ENCODE data around the gene IRF2BPL.

Gene IRF2BPL

GRCh38 chr14:77009014-77009413, 19.5 kb downstream of the IRF2BPL start:
- DNase-seq, result no peak

GRCh38 chr14:77008541-77008940, 20.0 kb downstream of the IRF2BPL start:
- no peak for DNase-seq

DNA sequence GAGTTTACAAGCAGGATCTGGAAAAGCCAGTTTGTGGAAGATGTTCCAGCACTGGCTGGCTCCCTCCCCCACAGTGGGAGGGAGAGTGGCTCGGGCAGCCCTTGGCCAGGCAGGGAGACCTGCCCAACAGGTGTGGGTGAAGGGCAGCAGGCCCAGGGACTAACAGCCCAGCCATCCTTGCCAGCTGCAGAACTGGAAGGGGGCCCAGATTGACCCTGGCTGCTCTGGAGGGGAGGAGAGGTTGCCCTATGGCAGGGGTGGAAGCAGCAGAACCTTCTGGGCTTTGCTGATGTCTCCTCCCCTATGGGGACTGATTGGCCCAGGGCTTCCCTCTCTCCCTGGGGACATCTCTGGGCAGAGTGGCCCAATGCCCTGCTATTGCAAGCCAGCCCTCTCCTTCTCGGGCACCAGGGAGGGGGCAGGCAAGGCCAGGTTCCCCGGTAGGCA, 20.5 kb downstream of the IRF2BPL start:
- no peak for DNase-seq

DNA sequence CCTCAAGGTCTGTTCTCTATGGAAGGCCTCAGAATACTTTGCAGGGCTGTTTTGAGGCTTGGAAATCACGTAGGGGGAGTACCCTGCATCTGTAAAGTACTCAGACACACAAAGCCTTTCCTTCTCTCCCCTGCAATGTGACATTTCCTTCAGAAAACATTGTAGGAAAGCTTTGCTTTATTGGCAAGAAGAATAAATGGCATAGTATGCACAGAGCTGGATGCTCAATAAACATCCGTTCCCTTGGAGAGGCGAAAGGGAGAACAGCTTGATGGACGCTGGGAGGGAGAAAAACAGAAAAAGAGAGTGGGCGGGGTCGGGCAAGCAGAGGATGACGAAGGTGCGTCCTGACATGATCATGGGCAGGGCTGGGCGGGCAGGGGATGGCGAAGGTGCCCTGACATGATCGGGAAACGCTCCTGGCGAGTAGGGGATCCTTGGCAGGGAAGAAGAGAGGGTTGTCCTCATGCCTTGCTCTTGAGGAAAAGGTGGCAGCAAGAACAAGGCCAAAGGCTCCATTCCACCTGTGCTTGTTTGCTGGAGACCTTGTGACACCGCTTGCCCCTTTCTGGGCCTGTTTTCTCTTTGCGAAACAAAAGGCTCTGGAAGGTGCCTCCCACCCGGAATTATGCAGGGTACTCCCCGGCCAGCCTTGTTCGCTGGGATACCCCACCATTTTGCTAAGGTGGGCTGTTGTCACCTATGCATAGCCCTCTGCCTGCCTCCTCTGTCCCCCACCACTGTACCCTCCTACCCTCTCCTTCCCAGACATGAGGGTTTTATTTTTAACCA, 21.1 kb downstream of the IRF2BPL start:
- DNase-seq, result no peak

DNA sequence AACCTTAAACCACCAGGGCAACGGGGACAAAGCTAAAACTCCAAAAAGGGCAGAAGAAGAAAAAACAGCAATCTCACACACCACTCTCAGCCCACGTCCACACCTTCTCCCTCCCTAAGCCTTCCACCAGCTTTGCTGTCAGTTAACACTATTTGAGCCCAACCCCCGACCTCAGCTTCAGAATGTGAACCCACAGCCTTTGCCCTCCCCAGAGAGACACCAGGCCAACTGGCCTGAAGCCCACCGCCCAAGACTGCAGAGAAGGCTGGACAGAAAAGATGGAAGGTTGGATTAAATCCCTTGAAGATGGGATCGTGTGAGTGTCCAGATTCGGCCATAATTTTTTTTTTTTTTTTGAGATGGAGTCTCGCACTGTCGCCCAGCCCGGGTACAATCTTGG, 22.4 kb downstream of the IRF2BPL start:
- no peak for DNase-seq

- no peak for DNase-seq
Observed at GRCh38 chr14:77005559-77005958, 22.9 kb downstream of the IRF2BPL start.

GRCh38 chr14:77004711-77005460, 23.6 kb downstream of the IRF2BPL start:
- no peak for DNase-seq

DNA sequence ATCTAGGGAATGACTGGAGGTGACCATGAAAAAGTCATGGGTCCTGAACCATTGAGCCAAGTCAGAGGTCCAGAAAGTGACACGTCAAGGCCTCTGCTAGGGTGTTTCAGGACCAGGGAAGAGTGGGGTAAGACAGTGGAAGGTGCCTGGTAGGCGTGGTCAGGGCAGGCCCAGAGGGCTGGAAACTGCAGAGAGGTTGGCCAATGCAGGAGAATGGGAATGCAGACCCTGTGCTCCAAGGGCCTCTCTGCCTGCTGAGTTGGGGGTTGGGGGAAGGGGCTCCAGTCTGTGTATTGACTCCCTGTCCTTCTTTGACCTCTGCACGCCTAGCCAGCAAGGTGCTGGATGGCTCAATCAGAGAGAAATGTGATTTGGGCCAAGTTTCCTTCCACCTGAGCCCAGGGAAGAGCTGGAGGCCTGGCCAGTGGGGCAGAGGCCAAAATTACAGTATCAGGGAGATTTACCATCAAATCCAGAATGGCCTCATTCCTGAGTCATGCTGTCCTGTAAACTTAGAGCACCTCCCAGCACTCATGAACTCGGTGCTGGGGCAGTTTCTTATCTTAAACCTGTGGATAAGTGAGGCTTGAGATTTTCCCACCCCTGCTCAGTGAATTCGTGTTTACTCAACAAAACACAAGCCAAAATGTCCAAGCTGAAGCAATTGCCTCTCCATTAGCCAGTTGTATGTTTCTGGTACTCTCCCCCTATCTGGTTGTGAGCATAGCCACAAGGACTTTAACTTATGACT, 24.4 kb downstream of the IRF2BPL start:
- no peak for DNase-seq

GRCh38 chr14:77002889-77003288, 25.6 kb downstream of the IRF2BPL start:
- DNase-seq, result no peak

DNA sequence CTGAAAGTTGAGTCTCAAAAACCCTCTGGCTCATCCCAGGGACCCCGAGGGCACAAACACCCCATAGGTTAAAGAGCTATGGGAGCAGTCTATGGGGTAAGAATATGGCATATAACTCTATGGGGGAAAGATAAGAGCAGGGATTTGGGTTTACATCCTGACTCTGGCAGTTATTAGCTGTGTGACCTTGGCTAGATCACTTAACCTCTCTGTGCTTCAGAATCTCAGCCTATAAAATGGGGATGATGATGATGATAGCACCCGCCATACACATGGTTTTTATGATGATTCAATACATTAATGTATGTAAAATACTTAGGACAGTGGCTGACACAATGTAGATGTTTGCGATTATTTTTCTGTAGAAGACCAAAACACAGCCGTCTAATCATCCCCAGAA, 26.2 kb downstream of the IRF2BPL start:
- no peak for DNase-seq

- no peak for DNase-seq
Observed at GRCh38 chr14:77000340-77001270, 27.9 kb downstream of the IRF2BPL start.

- no peak for DNase-seq
Observed at GRCh38 chr14:76998910-76999309, 29.6 kb downstream of the IRF2BPL start.

DNA sequence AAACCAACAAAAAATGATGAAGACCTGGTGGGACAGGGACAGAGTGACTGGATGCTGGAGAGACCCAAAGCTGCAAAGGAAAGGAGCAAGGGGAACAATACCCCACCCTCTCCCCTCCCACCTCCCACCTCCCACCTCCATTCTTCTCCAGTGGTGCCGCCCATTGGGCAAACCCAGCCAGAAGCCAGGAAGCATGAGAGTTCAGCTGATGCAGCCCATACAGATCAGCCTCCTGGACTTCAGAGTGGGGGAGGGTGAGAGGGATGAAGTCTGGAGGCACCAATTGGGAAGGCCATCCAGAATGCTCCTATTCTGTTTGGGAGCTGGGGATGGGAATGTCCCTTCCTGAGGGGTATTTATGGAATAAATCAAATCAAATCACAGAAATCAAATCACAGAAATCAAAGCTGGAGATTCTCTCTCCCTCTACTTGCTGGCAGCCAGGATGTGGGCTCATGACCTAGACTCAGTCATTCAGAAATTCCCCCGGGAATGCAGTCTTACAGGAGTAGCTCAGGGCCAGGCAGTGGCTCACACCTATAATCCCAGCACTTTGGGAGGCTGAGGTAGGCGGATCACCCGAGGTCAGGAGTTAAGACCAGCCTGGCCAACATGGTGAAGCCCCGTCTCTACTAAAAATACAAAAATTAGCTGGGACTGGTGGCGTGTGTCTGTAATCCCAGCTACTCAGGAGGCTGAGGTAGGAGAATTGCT, 31.1 kb downstream of the IRF2BPL start:
- DNase-seq, result no peak

DNA sequence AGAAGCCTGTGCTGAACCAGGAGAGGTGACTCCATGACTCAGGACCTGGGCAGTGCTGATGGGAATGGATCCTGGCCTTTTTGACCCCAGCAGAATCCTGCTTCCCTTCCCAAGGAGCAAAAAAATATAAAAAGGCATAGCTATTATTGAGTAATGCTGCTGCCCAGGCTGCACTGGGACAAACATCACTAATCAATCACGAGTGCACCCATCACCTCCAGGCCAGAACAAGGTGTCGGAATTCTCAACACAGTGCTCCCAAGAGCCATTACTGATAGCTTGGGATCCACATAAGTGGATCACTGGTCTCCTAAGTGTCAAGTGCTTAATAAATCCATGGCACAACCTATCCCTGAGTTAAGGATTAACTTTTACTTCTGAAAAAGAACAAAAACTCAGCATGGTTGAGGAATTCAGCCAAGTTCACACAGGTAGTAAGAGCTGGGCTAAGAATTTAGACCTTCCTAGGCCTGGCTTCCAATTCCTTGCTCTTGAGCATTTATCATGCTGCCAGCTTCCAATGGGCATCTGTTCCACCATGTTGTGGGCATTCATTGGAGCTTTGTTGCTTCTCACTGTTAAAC, 31.9 kb downstream of the IRF2BPL start:
- no peak for DNase-seq

DNA sequence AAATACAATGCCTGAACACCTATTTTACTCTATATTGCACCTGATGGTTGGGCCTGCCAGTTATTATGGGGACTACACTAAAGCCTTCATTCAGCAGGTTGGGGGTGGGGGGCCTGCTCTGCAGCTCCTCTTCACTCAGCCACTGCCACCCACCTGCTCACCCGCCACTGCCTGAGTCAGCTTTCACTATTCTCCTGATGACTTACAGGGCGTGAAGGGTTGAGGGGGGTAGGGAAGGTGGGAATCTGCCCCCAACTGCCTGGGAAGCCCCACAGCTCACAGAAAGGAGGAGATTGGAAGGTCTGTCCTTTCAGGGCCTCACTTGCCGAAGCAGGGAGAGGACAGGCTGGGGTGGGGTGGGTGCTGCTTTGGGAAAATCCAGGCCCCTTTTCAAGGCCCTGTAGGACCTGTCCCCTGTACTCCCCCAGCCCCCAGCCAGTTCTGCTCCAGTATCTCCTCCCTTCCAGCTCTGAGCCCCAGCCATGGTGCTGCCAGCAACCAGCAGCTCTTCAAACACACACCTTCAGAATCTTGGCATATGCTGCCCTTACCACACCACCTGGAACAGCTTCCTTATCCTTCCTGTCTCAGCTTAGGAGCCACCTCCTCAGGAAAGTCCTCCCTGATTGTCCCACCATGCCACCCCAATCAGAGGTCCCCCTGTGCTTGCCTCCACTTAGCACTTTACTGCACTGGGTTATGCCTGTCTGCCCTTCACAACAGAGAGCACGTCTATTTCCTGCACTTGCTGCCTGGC, 33.1 kb downstream of the IRF2BPL start:
- DNase-seq, result peak; percentile 27 to 38

- DNase-seq, result no peak
Observed at GRCh38 chr14:76993752-76994151, 34.8 kb downstream of the IRF2BPL start.

- DNase-seq, result no peak
Observed at GRCh38 chr14:76990084-76990483, 38.4 kb downstream of the IRF2BPL start.

DNA sequence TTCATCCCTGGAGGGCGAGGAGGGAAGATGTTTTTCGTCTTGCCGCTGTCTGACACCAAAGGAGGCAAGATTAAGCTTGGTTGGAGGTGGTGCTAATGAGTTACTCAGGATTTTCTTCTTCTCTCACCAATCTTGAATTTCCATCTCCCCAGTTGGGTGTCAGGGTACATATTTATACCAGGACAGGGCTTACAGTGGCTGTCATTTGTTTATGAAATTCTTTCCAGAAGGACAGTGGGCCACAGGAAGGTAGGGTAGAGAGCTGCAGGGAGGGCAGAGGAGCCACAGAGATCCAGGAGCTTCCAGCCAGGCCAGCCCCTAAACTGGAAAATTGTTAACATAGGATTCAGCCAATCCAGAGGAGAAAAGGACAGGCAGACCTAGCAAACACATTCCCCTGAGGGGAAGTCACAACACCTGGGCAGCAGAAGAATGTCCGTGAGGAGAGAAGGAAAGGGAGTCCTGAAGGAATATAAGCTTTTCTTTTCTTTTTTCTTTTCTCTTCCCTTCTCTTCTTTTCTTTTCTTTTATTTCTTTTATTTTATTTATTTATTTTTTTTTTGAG, 40.5 kb downstream of the IRF2BPL start:
- no peak for DNase-seq

DNA sequence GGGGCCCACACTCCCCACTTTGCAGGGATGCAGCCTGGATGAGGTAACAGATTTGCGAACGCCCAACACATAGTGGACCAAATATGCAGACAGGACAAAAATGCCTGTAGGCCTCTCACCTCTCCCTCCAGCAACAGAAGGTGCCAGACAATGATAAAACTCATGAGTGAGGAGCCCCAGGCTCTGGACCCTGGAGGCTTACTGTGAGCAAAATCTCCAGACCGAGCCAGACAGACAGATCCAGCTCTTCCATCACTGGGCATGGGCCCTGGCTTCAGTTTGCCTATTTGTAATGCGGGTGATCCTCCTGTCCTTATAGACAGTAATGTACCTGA, 42.3 kb downstream of the IRF2BPL start:
- DNase-seq, result no peak

DNA sequence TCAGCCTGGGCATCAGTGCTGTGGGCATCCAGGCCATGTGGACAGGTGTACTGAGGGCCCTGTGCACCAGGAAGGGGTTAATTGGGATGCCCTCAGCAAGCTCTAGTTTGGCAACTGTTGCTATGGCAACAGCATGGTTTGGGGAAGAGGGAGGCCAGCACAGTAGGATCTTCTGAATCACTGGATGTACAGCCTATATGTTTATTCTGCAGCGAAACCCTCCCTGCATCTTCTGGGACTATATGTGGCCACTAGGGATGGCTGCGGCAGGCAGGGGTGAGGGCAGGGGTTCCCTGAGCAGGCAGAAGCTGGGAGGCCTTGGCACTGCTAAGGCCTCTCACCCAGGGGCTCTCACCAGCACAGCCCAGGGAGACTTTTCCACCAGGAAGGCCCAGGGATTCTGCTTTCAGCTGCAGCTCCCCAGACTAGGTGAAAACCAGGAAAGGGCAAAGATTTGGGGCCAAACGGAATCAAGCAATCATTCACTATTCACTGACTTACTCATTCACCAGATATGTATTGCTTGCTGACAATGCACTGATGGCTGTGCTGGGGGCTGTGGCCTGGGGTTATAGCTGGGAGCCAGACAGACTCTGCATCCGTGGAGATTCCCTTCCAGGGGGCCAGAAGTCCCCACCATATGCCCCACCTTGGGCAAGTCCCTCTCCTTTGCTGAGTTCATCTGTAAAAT, 42.8 kb downstream of the IRF2BPL start:
- DNase-seq, result no peak

All from stimulated activated CD4-positive, alpha-beta T cell treated with anti-CD3 and anti-CD28 coated beads, Interleukin-2, amount 100 ng/mL, for 24 hours (primary cell).